ENCODE results near the gene AUP1.

The AUP1 gene

DNA sequence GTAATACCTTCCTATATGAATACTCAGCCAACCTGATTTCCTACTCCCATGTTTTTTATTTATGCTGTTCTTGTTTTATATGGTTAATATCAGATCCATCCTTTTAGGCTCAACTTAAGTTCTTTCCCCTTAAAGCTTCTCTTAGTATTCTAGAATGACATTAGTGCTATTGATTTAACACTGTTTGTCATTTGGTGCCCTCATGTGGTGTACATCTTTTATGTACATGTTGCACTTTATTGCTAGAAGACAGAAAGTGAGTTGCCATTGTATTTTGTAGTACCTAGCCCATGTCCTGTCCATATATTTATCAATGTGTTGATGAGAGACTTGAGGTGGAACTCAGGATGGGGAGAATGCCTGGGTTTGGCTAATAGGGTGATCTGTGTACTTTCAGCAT, 2.7 kb upstream of the AUP1 start:
- peak; percentile 45 for DNase-seq (ENCODE audit: low read depth, low spot score)
- in situ Hi-C loops (cut with HindIII; ENCODE audit: low sequenced_read_pairs): no loop called here
- TF ChIP-seq, protein P1, sequence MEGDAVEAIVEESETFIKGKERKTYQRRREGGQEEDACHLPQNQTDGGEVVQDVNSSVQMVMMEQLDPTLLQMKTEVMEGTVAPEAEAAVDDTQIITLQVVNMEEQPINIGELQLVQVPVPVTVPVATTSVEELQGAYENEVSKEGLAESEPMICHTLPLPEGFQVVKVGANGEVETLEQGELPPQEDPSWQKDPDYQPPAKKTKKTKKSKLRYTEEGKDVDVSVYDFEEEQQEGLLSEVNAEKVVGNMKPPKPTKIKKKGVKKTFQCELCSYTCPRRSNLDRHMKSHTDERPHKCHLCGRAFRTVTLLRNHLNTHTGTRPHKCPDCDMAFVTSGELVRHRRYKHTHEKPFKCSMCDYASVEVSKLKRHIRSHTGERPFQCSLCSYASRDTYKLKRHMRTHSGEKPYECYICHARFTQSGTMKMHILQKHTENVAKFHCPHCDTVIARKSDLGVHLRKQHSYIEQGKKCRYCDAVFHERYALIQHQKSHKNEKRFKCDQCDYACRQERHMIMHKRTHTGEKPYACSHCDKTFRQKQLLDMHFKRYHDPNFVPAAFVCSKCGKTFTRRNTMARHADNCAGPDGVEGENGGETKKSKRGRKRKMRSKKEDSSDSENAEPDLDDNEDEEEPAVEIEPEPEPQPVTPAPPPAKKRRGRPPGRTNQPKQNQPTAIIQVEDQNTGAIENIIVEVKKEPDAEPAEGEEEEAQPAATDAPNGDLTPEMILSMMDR (IDR thresholded peaks at IDR 0.05; ENCODE audit: low read depth, low read length): peak; percentile 21
- no peak overlapping the region for H3K4me3 ChIP-seq (ENCODE audit: low read depth, low read length)

DNA sequence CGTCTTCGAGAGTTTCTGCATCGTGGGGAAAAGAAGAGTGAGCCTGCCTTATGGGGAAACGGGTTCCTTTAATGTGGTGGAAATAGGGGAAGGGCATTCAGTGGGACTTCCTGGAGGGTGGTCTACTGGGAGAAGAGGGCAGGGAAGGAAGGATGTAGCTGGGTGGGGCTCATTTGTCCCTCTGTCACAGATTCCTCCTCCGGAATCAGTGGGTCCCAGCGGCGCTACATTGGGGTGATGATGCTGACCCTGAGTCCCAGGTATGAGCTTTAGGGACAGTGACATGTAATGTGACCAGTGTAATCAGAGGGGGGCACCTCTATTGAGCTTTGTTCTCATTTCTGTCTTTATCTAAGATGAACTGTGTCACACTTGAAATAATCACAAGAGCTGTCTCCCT, 2.2 kb upstream of the AUP1 start:
- TF ChIP-seq, protein P1 (IDR thresholded peaks at IDR 0.05; ENCODE audit: low read depth, low read length): no peak
- in situ Hi-C loops (cut with HindIII; ENCODE audit: low sequenced_read_pairs): no loop called here
- H3K4me3 ChIP-seq (ENCODE audit: low read depth, low read length): no peak overlapping the region
- no peak for DNase-seq (ENCODE audit: low read depth, low spot score)

GRCh38 chr2:74530239-74531187, 1.0 kb upstream of the AUP1 start:
- peak overlapping the region; percentile 97 for H3K4me3 ChIP-seq (ENCODE audit: low read depth, low read length)
- TF ChIP-seq, protein P1 (IDR thresholded peaks at IDR 0.05; ENCODE audit: low read depth, low read length): no peak
- DNase-seq (ENCODE audit: low read depth, low spot score): peak; percentile 22
- in situ Hi-C loops (cut with HindIII; ENCODE audit: low sequenced_read_pairs): no loop called here

DNA sequence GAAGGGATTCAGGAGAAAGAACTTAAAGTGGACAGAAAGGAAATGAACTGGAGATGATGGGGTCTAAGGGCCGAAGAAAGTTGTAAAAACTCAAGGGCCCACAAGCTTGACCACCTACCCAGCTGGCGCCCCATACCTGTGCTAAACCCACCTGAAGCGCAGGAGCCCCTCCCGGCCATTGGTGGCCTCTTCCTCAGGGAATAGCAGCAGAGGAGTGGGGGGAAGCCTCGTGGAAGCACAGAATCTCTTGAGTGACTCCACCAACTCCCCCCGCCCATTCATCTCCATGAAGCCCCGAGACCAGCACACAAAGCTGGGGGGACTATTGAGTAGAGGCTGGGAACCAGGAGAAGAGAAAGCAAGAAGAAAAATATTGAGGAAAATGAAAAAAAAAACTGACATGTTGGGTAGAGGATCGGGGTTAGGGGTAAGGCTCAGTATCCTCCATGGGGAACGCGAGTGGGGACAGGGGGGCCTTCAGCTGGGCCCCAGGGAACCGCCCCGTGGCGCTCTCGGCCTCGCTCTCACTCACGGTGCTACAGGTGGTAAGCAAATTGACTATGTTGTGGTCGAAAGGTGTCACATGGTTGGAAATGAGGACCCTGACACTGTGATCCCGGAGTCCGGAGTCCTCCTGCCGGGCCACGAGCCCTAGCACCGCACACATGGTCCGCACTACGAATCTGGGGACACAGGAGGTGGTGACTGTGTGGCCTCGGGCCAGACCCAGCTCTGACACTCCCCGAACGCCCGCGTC, 728 bp downstream of the AUP1 start:
- DNase-seq (ENCODE audit: low read depth, low spot score): no peak
- in situ Hi-C loops (cut with HindIII; ENCODE audit: low sequenced_read_pairs): no loop called here
- peak overlapping the region; percentile 97 for H3K4me3 ChIP-seq (ENCODE audit: low read depth, low read length)
- TF ChIP-seq, protein P1 (IDR thresholded peaks at IDR 0.05; ENCODE audit: low read depth, low read length): no peak

- H3K4me3 ChIP-seq (ENCODE audit: low read depth, low read length): no peak overlapping the region
- DNase-seq (ENCODE audit: low read depth, low spot score): no peak
- TF ChIP-seq, protein P1 (IDR thresholded peaks at IDR 0.05; ENCODE audit: low read depth, low read length): no peak
- in situ Hi-C loops (cut with HindIII; ENCODE audit: low sequenced_read_pairs): no loop called here
Observed at GRCh38 chr2:74527741-74528140, 1.8 kb downstream of the AUP1 start.

- TF ChIP-seq, protein P1 (IDR thresholded peaks at IDR 0.05; ENCODE audit: low read depth, low read length): no peak
- no peak for DNase-seq (ENCODE audit: low read depth, low spot score)
- no peak overlapping the region for H3K4me3 ChIP-seq (ENCODE audit: low read depth, low read length)
- in situ Hi-C loops (cut with HindIII; ENCODE audit: low sequenced_read_pairs): no loop called here
Observed at GRCh38 chr2:74526649-74527230, 2.8 kb downstream of the AUP1 start.
